ACC112 (cell line): Measurements from ENCODE around the gene UBE2F.

Experiments
- H2AFZ ChIP-seq: fragments of 200-600 bp; sonication (generic); one replicate; pipeline ENCODE4 v1.6.0; 2017; ENCODE audit warnings: antibody characterized with exemption, low read length; ENCODE audit not compliant: unreplicated experiment
- H3K27ac ChIP-seq: fragments of 200-600 bp; sonication (generic); 2 replicates; pipeline ENCODE4 v1.5.1; 2014; ENCODE audit warnings: low read depth, mild to moderate bottlenecking, antibody characterized with exemption, low read length, moderate library complexity
- H3K27me3 ChIP-seq: fragments of 200-600 bp; sonication (generic); 2 replicates; pipeline ENCODE4 v1.6.1; 2014; ENCODE audit warnings: mild to moderate bottlenecking, antibody characterized with exemption, low read length, moderate library complexity, mixed read lengths; ENCODE audit not compliant: insufficient read depth
- H3K36me3 ChIP-seq: fragments of 200-600 bp; sonication (generic); 2 replicates; pipeline ENCODE4 v1.6.1; 2016; ENCODE audit warnings: mild to moderate bottlenecking, antibody characterized with exemption, low read length, moderate library complexity, mixed read lengths; ENCODE audit not compliant: insufficient read depth
- H3K4me1 ChIP-seq: fragments of 200-600 bp; sonication (generic); one replicate; pipeline ENCODE4 v1.6.1; 2016; ENCODE audit warnings: low read length, mixed read lengths; ENCODE audit not compliant: insufficient read depth, unreplicated experiment, control insufficient read depth
- H3K4me3 ChIP-seq: fragments of 200-600 bp; sonication (generic); 2 replicates; pipeline ENCODE4 v1.5.1; 2014; ENCODE audit warnings: mild to moderate bottlenecking, low read depth, low read length
- H3K79me2 ChIP-seq: fragments of 200-600 bp; sonication (generic); one replicate; pipeline ENCODE4 v1.6.0; 2016; ENCODE audit warnings: low read length; ENCODE audit not compliant: control insufficient read depth, unreplicated experiment, insufficient read depth

The UBE2F gene

DNA sequence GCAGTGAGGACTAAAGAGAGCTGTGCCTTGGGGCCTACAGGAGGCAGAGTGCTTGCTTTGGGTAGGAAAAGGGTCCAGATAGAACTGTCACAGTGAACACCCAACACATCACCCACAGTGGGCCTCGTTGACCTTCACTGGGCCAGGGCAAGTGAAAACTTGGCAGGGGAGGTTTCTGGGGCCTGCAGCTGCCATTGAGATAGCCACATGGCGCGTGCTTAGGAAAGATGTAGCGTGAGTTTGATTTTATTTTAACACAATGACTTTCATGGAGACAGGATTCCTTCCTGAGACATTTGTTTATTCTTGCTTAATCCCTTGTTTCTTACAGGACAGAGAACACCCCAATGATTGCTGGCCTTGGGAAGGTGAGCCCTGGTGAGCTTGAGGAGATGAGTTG is 124.1 kb downstream of the UBE2F start:
- no peaks in the 10 kb centered on the region for H3K4me1 ChIP-seq
- H3K36me3 ChIP-seq = no peaks in the 10 kb centered on the region
- H3K27me3 ChIP-seq = no peaks in the 10 kb centered on the region
- no peak overlapping the region for H3K4me3 ChIP-seq
- H3K79me2 ChIP-seq = no peaks in the 10 kb centered on the region
- H3K27ac ChIP-seq = no peak overlapping the region
- no peak overlapping the region for H2AFZ ChIP-seq

GRCh38 chr2:238091436-238092060 is 124.7 kb downstream of the UBE2F start:
- no peaks in the 10 kb centered on the region for H3K36me3 ChIP-seq
- H3K79me2 ChIP-seq = no peaks in the 10 kb centered on the region
- no peaks in the 10 kb centered on the region for H3K4me1 ChIP-seq
- H3K4me3 ChIP-seq = no peak overlapping the region
- H3K27me3 ChIP-seq = no peaks in the 10 kb centered on the region
- H2AFZ ChIP-seq = no peak overlapping the region
- no peak overlapping the region for H3K27ac ChIP-seq
